MM.1S (cell line): Measurements from ENCODE around the gene LNP1.

ENCODE experiments used
- EZH2 ChIP-seq: fragments of 300-600 bp; sonication (generic); optimal IDR thresholded peaks from 2 replicates; pipeline ENCODE3; 2017; ENCODE audit warnings: low read depth, mild to moderate bottlenecking, antibody characterized with exemption, low read length, mixed read lengths
- TF ChIP-seq, protein P1 (sequence below): fragments of 300-600 bp; sonication (generic); IDR thresholded peaks from 2 replicates; pipeline ENCODE4 v1.5.1; 2016; ENCODE audit warnings: antibody characterized with exemption, low read length, mixed read lengths

- TF ChIP-seq, protein P1, sequence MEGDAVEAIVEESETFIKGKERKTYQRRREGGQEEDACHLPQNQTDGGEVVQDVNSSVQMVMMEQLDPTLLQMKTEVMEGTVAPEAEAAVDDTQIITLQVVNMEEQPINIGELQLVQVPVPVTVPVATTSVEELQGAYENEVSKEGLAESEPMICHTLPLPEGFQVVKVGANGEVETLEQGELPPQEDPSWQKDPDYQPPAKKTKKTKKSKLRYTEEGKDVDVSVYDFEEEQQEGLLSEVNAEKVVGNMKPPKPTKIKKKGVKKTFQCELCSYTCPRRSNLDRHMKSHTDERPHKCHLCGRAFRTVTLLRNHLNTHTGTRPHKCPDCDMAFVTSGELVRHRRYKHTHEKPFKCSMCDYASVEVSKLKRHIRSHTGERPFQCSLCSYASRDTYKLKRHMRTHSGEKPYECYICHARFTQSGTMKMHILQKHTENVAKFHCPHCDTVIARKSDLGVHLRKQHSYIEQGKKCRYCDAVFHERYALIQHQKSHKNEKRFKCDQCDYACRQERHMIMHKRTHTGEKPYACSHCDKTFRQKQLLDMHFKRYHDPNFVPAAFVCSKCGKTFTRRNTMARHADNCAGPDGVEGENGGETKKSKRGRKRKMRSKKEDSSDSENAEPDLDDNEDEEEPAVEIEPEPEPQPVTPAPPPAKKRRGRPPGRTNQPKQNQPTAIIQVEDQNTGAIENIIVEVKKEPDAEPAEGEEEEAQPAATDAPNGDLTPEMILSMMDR = no peak
- TF ChIP-seq EZH2 = no peak
Observed at GRCh38 chr3:100454677-100455076, 53.3 kb downstream of the LNP1 start.
